CD4-positive, alpha-beta T cell (primary cell): ENCODE results near the gene RBSN. TPM values are rescaled to one million over a fixed set of nuclear protein-coding genes. Genes with fewer than 3 reads are reported as not detected.

Experiments used
- ATAC-seq: fragments of 200-7000 bp; cut with Tn5 transposase; one replicate; pipeline ENCODE4 v1.10.0; 2022; ENCODE audit warnings: mild to moderate bottlenecking; ENCODE audit not compliant: poor library complexity
- CTCF ChIA-PET: fragments of 350-600 bp; sonication (Branson Sonifier 250); formaldehyde crosslinking; loops from one replicate; lab custom pipeline; 2021; ENCODE audit warnings: antibody characterized with exemption, inconsistent platforms; lab: Charles Lee
- POLR2A ChIA-PET: fragments of 350-600 bp; sonication (Branson Sonifier 250); formaldehyde crosslinking; loops from one replicate; lab custom pipeline; 2021; ENCODE audit warnings: antibody characterized with exemption, inconsistent platforms; lab: Charles Lee
- DNase-seq, 14 experiments: peaks; one replicate each; pipeline ENCODE4 v3.0.0-alpha.2; 2013 to 2020; ENCODE audit warnings: mixed read lengths in 2 of 14
- H3K27ac ChIP-seq, 2 donors: one replicate each; pipeline versions ENCODE4 v1.5.1 to v1.7.0; 2013; ENCODE audit warnings: low read length in 2 of 2, low read depth in 1 of 2, mild to moderate bottlenecking in 1 of 2
- H3K27me3 ChIP-seq, 2 experiments: 1 replicate in 1 of 2; 2 replicates in 1 of 2; pipeline versions ENCODE4 v1.6.1 to v1.7.0; 2013; ENCODE audit warnings: low read length in 2 of 2, control low read depth in 1 of 2, mild to moderate bottlenecking in 1 of 2, moderate library complexity in 1 of 2; ENCODE audit not compliant: insufficient read depth in 2 of 2, control insufficient read depth in 1 of 2
- H3K36me3 ChIP-seq: one replicate; pipeline ENCODE4 v1.6.1; 2013; ENCODE audit warnings: low read length, control low read depth; ENCODE audit not compliant: insufficient read depth
- H3K4me1 ChIP-seq: one replicate; pipeline ENCODE4 v1.6.1; 2013; ENCODE audit warnings: low read length, control low read depth; ENCODE audit not compliant: insufficient read depth
- H3K4me3 ChIP-seq: one replicate; pipeline ENCODE4 v1.5.1; 2013; ENCODE audit warnings: mild to moderate bottlenecking, low read length, moderate library complexity
- H3K9me3 ChIP-seq, 2 experiments: 1 replicate in 1 of 2; 2 replicates in 1 of 2; pipeline versions ENCODE4 v1.6.1 to v1.7.0; 2013; ENCODE audit warnings: low read length in 2 of 2, mild to moderate bottlenecking in 2 of 2, control low read depth in 1 of 2, moderate library complexity in 1 of 2; ENCODE audit not compliant: control insufficient read depth in 1 of 2, insufficient read depth in 1 of 2
- H3K27ac Mint-ChIP-seq: one replicate; pipeline ENCODE4 v1.8.0; 2020; ENCODE audit warnings: mixed read lengths
- H3K27me3 Mint-ChIP-seq: one replicate; pipeline ENCODE4 v1.8.0; 2021; ENCODE audit warnings: mixed read lengths
- H3K36me3 Mint-ChIP-seq: one replicate; pipeline ENCODE4 v1.8.0; 2021; ENCODE audit warnings: low read depth, mixed read lengths
- H3K4me1 Mint-ChIP-seq: one replicate; pipeline ENCODE4 v1.8.0; 2021; ENCODE audit warnings: low read depth, mixed read lengths
- H3K4me3 Mint-ChIP-seq: one replicate; pipeline ENCODE4 v1.8.0; 2020; ENCODE audit warnings: mild to moderate bottlenecking, mixed read lengths
- H3K9me3 Mint-ChIP-seq: one replicate; pipeline ENCODE4 v1.8.0; 2020; ENCODE audit warnings: mixed read lengths
- CTCF ChIP-seq: fragments of 200-600 bp; IDR thresholded peaks from one replicate; pipeline ENCODE4 v1.8.0; 2022; ENCODE audit warnings: antibody characterized with exemption, mild to moderate bottlenecking
- intact Hi-C, 2 experiments: fragments of 100-400 bp; cut with DNase I in 1 of 2; cut with micrococcal nuclease in 1 of 2; formaldehyde crosslinking; loops; one replicate each; pipeline versions ENCODE4 v1.15.1 to v1.9.0; 2023 to 2025; cut with DNase I, micrococcal nuclease
- total RNA-seq, 174 experiments: library from RNA in 2 of 174; stranded (reverse) in 2 of 174; gene quantifications; one replicate each; pipeline ENCODE4 v1.2.3 and lab custom pipeline; 2021 to 2026

The RBSN gene
- total RNA-seq, 2 experiments from 2014 or later: 57.2 to 57.9 TPM

DNA sequence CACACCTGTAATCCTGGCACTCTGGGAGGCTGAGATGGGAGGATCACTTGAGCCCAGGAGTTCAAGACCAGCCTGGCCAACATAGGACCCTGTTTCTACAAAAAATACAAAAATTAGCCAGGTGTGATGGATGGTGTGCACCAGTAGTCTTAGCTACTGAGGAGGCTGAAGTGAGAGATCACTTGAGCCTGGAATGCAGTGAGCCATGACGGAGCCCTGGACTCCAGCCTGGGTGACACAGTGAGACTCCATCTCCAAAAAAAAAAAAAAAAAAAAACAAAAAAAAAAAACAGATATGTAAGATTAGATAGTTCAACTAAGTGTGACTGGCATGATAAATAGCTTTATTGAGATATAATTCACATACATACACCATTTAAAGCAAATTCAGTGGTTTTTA is 9.7 kb downstream of the RBSN start:
- Mint-ChIP-seq H3K27ac (no peak overlapping the region), H3K4me3 (no peak overlapping the region), H3K9me3 (no peaks in the 10 kb centered on the region), H3K36me3 (peaks cover 86% of the 10 kb centered on the region), H3K27me3 (no peaks in the 10 kb centered on the region), H3K4me1 (peaks cover 17% of the 10 kb centered on the region)
- Histone ChIP-seq H3K4me1 (no peaks in the 10 kb centered on the region), H3K27me3 (no peaks in the 10 kb centered on the region), H3K27ac (no peak overlapping the region), H3K9me3 (no peaks in the 10 kb centered on the region), H3K4me3 (no peak overlapping the region), H3K36me3 (peaks cover 79% of the 10 kb centered on the region)
- ATAC-seq (no peak), DNase-seq (no peak)
- ChIA-PET CTCF (interaction anchor here (0.7 kb wide), 1 partner anchor 396 kb away, joined by 4 read pairs; no protein-coding TSS in a partner anchor), POLR2A (interaction anchor here (1.1 kb wide), 1 partner anchor 9 kb away, joined by 3 read pairs; no protein-coding TSS in a partner anchor)
- intact Hi-C loops: no loop called here
- TF ChIP-seq CTCF: no peak

GRCh38 chr3:15086699-15087098 is 12.2 kb downstream of the RBSN start:
- Histone ChIP-seq H3K27me3 (no peaks in the 10 kb centered on the region), H3K4me3 (no peak overlapping the region), H3K9me3 (no peaks in the 10 kb centered on the region), H3K36me3 (peaks cover 87% of the 10 kb centered on the region), H3K4me1 (no peaks in the 10 kb centered on the region), H3K27ac (no peak overlapping the region)
- no peak for ATAC-seq
- no peak for DNase-seq
- ChIA-PET CTCF (no interaction called here), POLR2A (no interaction called here)
- Mint-ChIP-seq H3K27ac (no peak overlapping the region), H3K36me3 (peaks cover 90% of the 10 kb centered on the region), H3K9me3 (no peaks in the 10 kb centered on the region), H3K27me3 (no peaks in the 10 kb centered on the region), H3K4me1 (peaks cover 20% of the 10 kb centered on the region), H3K4me3 (no peak overlapping the region)
- intact Hi-C loops: no loop called here
- no peak for TF ChIP-seq CTCF

DNA sequence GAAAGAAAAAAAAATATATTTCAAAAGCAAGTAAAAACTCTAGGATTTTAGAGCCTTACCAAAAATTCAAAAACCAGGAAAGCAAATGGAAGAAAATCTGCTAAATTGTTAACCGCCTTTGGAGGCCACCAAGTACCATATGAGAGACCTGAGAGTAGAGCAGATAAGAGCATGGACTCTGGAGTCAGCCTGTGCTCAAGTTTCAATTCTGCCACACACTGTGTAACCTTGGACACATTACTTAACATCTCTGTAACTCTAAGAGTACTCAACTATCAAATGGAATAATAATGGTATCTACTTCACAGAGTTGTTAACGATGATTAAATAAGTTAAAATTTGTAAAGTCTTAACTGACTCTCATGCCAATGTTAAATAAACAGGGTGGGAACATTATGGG is 12.7 kb downstream of the RBSN start:
- DNase-seq (no peak), ATAC-seq (no peak)
- Histone ChIP-seq H3K36me3 (peaks cover 87% of the 10 kb centered on the region), H3K9me3 (no peaks in the 10 kb centered on the region), H3K4me3 (no peak overlapping the region), H3K4me1 (no peaks in the 10 kb centered on the region), H3K27me3 (no peaks in the 10 kb centered on the region), H3K27ac (no peak overlapping the region)
- no peaks in the 10 kb centered on the region for H3K9me3 Mint-ChIP-seq
- H3K36me3 Mint-ChIP-seq: peaks cover 90% of the 10 kb centered on the region
- ChIA-PET POLR2A (interaction anchor here (0.6 kb wide), 1 partner anchor 49 kb away, joined by 3 read pairs; no protein-coding TSS in a partner anchor), CTCF (no interaction called here)
- H3K4me1 Mint-ChIP-seq: peaks cover 16% of the 10 kb centered on the region
- H3K27me3 Mint-ChIP-seq: no peaks in the 10 kb centered on the region
- no peak overlapping the region for H3K4me3 Mint-ChIP-seq
- TF ChIP-seq CTCF: no peak
- H3K27ac Mint-ChIP-seq: no peak overlapping the region
- intact Hi-C loops: no loop called here
